Endothelial cell (in vitro differentiated cells): ENCODE measurements around the gene ERICH4. TPM values are rescaled to one million over a fixed set of nuclear protein-coding genes. Genes with fewer than 3 reads are reported as not detected.
A peak's percentile ranks its signal among the peaks of the same experiment; 100 is the strongest.

ENCODE experiments used
- DNase-seq: peaks from one replicate; pipeline ENCODE4 v3.0.0; 2021; ENCODE audit warnings: low spot score
- H3K27ac Mint-ChIP-seq: one replicate; pipeline ENCODE4 v1.8.0; 2021; ENCODE audit warnings: mixed read lengths, inconsistent platforms; ENCODE audit not compliant: unreplicated experiment
- H3K27me3 Mint-ChIP-seq: one replicate; pipeline ENCODE4 v1.8.0; 2021; ENCODE audit warnings: mild to moderate bottlenecking, moderate library complexity, mixed read lengths, inconsistent platforms; ENCODE audit not compliant: unreplicated experiment
- H3K36me3 Mint-ChIP-seq: one replicate; pipeline ENCODE4 v1.8.0; 2021; ENCODE audit warnings: mild to moderate bottlenecking, low read depth, mixed read lengths, inconsistent platforms; ENCODE audit not compliant: unreplicated experiment
- H3K4me1 Mint-ChIP-seq: one replicate; pipeline ENCODE4 v1.8.0; 2021; ENCODE audit warnings: mild to moderate bottlenecking, mixed read lengths, inconsistent platforms; ENCODE audit not compliant: unreplicated experiment
- H3K4me3 Mint-ChIP-seq: one replicate; pipeline ENCODE4 v1.8.0; 2021; ENCODE audit warnings: mild to moderate bottlenecking, mixed read lengths, inconsistent platforms; ENCODE audit not compliant: unreplicated experiment
- H3K9me3 Mint-ChIP-seq: one replicate; pipeline ENCODE4 v1.8.0; 2021; ENCODE audit warnings: mixed read lengths, inconsistent platforms; ENCODE audit not compliant: unreplicated experiment
- CTCF ChIP-seq: fragments of 200-600 bp; sonication (generic); IDR thresholded peaks from one replicate; pipeline ENCODE4 v1.5.0; 2021; ENCODE audit warnings: antibody characterized with exemption; ENCODE audit not compliant: unreplicated experiment
- total RNA-seq: library from RNA; stranded (reverse); fragmentation: NEBNext Ultra II Directional; extraction: Animal tissue kit (Norgen Biotek cat#: 25700); gene quantifications from one replicate; pipeline ENCODE4 v1.2.1, GENCODE V29; 2021; ENCODE audit not compliant: unreplicated experiment

ERICH4 gene
- total RNA-seq, 1 donor from 2014 or later, result not detected

GRCh38 chr19:41425174-41426115 is 17.5 kb upstream of the ERICH4 start:
- Mint-ChIP-seq H3K9me3 (no peaks in the 10 kb centered on the region), H3K27ac (no peak overlapping the region), H3K36me3 (peaks cover 18% of the 10 kb centered on the region), H3K4me3 (peak overlapping the region; percentile 42), H3K4me1 (peaks cover 37% of the 10 kb centered on the region), H3K27me3 (peaks cover 8% of the 10 kb centered on the region)
- DNase-seq, result no peak
- no peak for TF ChIP-seq CTCF

- TF ChIP-seq CTCF, result no peak
- H3K4me3 Mint-ChIP-seq, result peak overlapping the region; percentile 42
- H3K27me3 Mint-ChIP-seq, result peaks cover 10% of the 10 kb centered on the region
- H3K4me1 Mint-ChIP-seq, result peaks cover 32% of the 10 kb centered on the region
- H3K9me3 Mint-ChIP-seq, result no peaks in the 10 kb centered on the region
- DNase-seq, result no peak
- no peak overlapping the region for H3K27ac Mint-ChIP-seq
- H3K36me3 Mint-ChIP-seq, result peaks cover 12% of the 10 kb centered on the region
These were observed 16.7 kb upstream of the ERICH4 start for GRCh38 chr19:41426116-41426841.

- TF ChIP-seq CTCF, result no peak
- Mint-ChIP-seq H3K4me1 (peaks cover 27% of the 10 kb centered on the region), H3K27me3 (peaks cover 8% of the 10 kb centered on the region), H3K27ac (peak within 1 kb of the TSS; percentile 64), H3K4me3 (peak within 1 kb of the TSS; percentile 93), H3K9me3 (no peaks in the 10 kb centered on the region), H3K36me3 (peaks cover 13% of the 10 kb centered on the region)
- DNase-seq, result peak; percentile 56
These were observed 15.9 kb upstream of the ERICH4 start, which contains the start of gene B3GNT8 for GRCh38 chr19:41426952-41427646. B3GNT8 (minus strand) TSS chr19:41427374; CDS start chr19:41426778, 596 bp downstream.

- DNase-seq, result peak; percentile 33
- Mint-ChIP-seq H3K4me1 (peaks cover 21% of the 10 kb centered on the region), H3K27me3 (peaks cover 8% of the 10 kb centered on the region), H3K36me3 (peaks cover 13% of the 10 kb centered on the region), H3K9me3 (no peaks in the 10 kb centered on the region), H3K4me3 (peak overlapping the region; percentile 89), H3K27ac (no peak overlapping the region)
- no peak for TF ChIP-seq CTCF
These were observed 15.1 kb upstream of the ERICH4 start for GRCh38 chr19:41427647-41428480.
